HG03565 (cell line): ENCODE results near the gene MED27.

Source experiments
- ATAC-seq: cut with Tn5 transposase; IDR thresholded peaks from one replicate; pipeline ENCODE4 v1.9.1; 2021; ENCODE audit warnings: mild to moderate bottlenecking, moderate library complexity; ENCODE audit not compliant: unreplicated experiment

The MED27 gene

DNA sequence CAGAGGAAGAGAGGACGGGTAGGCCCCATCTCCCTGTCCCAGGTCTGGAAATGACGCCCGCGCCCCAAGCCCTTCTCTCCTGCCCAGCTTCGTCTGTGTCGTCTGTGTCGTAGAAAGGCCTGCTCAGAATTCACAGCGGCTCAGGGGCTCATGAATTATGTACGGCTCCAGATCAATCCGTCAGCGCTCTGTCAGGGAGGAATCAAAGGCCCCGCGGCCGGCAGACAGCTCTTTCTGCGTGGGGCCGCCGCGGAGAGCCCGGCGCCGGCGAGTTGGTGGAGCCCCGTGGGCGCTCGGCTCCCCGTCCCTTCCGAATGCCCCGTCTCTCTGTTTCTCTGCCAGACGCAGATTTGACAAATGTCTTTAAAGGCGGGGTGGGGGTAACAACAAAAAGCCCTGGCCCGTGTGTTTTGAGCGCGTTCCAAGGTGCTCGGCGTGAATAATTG lies 255.9 kb downstream of the MED27 start:
- no peak for ATAC-seq

DNA sequence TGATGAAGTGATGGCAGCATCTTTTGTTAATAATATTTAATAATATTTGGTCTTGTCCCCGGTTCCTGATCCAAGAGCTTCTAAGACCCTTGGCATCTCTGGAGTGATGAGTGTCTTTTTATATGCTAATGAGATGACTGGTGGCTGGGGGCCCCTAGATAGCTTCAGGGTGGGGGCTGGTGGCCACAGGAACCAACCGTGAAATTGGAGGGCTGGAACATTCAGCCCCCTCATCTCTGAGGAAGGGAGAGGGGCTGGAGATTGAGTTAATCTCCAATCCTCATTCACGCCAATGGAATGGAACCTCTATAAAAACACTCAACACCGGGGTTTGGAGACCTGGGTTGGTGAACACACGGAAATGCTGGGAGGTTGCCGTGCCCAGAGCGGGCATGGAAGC lies 261.6 kb downstream of the MED27 start:
- no peak for ATAC-seq

DNA sequence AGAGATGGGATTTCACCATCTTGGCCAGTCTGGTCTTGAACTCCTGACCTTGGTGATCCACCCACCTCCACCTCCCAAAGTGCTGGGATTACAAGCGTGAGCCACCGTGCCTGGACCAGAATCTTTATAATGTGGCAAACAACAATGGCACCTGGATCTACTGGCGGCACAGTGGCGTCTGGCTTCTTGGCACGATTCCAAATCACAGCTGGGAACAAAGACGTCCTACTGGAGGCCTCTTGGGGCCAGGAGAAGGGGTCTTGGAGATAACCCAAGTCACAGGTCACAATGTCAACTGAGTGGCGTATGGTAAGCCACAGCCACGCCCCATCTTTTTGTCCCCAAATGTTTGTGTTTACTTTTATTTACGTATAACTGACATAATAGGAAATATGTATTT lies 262.0 kb downstream of the MED27 start:
- ATAC-seq = no peak

DNA sequence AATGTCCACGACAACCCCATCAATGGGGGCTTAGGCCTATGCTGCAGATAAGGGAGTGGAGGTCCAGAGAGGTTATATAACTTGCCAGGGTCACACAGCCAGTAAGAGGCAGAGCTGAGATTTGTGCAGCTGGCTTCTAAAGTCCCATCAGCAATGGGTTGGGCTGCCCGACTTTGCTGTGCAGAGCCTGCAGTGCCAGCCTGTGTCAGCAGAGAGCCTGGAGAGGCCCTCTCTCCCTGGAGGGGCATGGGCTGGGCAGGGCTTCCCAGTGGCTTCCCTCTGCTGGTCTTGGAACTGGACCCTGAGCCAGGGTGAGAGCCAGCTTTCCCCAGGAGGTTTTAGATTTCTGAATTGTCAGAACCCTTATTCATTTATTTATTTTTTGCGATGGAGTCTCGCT lies 262.6 kb downstream of the MED27 start:
- ATAC-seq = no peak

DNA sequence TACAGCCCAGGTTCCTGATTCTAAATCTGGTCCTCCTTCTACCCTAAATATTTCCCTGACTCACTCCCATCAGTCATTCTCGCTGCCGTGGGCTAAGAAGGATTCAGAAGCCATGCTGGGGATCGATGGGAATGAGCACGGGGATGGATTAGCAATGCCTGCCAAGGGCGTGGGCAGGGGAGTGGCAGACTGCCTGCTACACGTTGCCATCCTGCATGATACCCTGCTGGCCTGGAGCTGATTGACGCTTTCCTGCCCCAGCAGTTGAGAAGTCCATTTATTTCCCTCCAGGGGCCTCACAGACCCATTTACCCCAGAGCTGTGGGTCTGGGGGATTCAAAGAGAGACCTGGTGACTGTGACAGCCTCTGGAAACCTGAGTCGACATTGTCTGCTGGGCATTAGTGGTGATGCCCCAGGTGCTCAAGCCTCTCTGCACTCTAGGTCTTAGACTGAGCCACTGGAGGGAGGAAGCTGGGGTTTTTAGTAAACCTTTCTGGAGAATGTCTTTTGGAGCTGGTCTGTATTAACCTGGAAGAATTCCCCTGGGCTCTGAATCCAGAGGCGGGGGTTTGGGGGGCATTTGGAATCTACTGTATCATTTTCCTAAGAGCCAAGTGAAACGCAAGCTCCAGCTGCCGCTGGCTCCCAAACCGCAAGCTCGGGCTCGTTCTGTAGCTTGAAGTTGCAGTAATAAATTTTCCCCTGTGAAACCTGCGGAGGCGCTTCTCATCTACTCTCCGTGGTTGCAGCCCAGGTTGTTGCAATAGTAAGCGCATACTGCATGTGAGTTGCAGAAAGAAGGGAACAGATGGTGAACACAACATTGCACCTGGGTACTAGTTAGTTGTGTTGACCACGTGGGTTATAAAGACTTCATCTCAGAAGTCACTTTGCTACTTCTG lies 263.4 kb downstream of the MED27 start:
- ATAC-seq = no peak

DNA sequence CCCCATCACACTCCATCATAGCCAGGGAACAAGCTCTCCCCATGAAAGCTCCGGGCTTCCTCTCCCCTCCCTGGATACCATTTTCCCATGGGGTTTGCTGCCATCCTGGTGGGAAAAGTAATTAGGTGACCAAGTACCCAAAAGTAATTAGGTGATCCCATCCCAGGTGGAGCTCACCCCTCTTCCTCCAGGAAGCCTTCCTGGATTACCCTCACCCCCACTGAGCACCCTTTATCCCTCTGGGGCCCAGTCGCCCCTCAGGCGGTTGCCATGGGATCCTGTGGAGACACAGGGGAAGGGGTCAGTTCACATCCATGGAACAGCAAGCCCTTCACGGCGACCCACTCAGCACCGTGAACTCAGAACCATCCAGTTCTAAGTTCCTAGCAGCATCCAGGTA lies 265.0 kb downstream of the MED27 start:
- ATAC-seq = no peak

DNA sequence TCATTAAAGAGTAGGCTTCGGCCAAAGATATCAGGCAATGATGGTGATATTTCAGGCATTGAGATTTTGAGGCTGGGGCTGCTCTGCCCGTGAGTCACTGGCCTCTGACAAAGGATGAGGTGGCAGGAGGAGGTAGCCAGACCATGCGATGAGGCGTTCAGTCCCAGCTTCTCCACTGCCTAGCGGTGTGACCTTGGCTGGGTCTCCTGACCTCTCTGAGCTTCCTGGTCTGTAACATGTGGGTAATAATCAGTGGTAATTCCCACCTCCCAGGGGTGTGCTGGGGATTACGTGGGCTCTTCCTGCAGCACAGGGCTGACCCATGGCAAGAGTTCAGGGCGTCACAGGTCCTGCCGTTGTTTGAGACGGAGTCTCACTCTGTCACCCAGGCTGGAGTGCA lies 266.6 kb downstream of the MED27 start:
- ATAC-seq = no peak

DNA sequence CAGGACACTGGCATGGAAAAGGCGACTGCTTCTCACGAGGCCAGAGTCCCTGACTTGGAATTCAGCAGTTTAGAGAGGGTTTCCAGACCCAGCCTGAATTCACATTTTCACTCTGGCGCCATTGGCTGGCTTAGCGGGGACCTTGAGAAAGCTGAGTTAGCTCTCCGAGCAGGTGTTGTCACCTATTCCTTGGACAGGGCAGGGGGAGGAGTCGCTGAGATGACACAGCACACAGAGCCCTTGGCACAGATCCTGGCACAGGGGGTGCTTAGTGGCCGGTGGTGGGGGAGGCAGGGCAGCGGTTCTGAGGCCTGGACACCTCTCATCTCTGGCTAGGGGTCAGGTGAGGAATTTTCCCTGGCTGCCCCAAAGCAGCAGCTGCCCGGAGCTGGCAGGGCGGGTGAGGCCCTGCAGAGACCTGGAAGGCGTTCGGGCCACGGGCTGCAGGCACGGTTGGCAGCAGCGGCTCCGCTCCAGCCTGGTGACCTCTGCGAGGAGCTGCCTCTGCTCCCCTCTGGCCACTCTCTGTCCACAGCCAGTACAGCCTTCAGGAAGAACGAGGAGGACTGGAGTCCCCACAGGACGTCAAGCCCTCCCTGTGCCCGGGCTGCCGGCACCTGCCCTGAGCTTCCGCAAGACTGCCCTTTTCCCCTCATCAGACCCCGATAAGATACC lies 267.4 kb downstream of the MED27 start:
- no peak for ATAC-seq

DNA sequence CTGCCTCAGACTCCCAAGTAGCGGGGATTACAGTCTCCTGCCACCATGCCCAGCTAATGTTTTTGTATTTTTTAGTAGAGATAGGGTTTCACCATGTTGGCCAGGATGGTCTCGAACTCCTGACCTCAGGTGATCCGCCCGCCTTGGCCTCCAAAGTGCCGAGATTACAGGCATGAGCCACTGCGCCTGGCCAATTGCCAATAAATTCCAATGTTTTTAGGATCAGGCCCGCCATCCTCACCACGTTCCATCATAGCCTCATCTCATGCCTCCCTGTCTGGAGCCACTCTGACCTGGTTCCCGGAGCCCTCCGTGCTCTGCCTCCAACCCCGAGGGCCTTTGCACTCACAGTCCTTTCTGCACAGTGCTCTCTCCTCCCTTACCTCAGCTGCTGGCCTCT lies 268.3 kb downstream of the MED27 start:
- no peak for ATAC-seq

DNA sequence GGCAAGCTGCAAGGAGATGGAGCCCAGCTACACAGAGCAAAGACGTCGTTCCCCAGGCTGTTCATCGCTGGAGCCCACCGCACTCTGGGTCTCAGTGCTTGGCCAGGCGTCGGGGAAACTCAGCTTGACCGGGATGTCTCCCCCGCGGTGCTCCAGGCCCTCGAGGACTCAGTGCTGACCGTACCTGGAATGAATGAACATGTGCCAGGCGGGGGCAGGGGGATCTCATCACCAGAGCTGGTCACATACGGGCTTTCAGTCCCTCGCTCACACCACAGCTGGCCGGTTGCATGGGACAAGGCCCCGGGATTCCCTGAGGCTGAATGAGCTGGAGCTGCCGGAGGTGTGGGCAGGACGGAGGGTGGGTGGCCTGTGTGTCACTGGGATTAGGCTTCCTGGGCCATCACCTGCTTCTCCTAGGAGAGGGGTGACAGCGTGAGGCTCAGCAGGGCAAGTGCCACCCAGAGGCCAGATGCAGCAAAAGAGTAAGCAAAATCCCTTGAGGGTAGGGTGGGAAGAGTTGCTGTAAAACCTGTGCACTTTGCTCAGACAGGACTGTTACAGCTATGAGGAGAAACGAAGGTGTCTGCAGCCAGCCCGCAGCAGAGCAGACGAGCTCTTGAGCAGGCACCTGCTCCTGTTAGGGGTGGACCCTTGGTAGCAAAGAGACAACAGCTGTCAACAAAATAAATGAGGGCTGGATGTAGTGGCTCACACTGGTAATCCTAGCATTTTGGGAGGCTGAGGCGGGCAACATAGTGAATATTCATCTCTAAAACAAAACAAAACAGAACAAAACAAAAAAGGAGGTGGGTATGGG lies 269.1 kb downstream of the MED27 start:
- no peak for ATAC-seq
